PC-9 (cell line): Measurements from ENCODE around the gene MTOR. TPM values are rescaled to one million over a fixed set of nuclear protein-coding genes. Genes with fewer than 3 reads are reported as not detected.

ENCODE experiments used
- BruUV-seq: library from RNA; stranded (reverse); fragments of 400-500 nt; replicated peaks from 2 replicates; lab custom pipeline; 2021; lab: Mats Ljungman, UMichigan
- CTCF ChIA-PET: fragments of 300-600 bp; sonication (Branson Sonifier 250); formaldehyde crosslinking; loops from one replicate; lab custom pipeline; 2022; ENCODE audit warnings: antibody characterized with exemption; lab: Charles Lee
- POLR2A ChIA-PET: fragments of 300-600 bp; sonication (Branson Sonifier 250); formaldehyde crosslinking; loops from one replicate; lab custom pipeline; 2022; ENCODE audit warnings: antibody characterized with exemption; ENCODE audit not compliant: unreplicated experiment; lab: Charles Lee
- DNase-seq, 2 experiments: peaks; one replicate each; pipeline versions ENCODE4 v3.0.0 to v3.0.0-alpha.2; 2015 to 2022; ENCODE audit warnings: mixed read lengths in 1 of 2
- H2AFZ ChIP-seq: fragments of 200-600 bp; sonication (generic); 2 replicates; pipeline ENCODE4 v1.8.1; 2017; ENCODE audit warnings: antibody characterized with exemption
- H3F3A ChIP-seq: fragments of 200-600 bp; sonication (generic); 2 replicates; pipeline ENCODE4 v1.8.1; 2017; ENCODE audit warnings: antibody characterized with exemption, mild to moderate bottlenecking, low read depth; ENCODE audit not compliant: insufficient read depth
- H3K27ac ChIP-seq: fragments of 200-600 bp; sonication (generic); 2 replicates; pipeline ENCODE4 v1.6.1; 2016; ENCODE audit warnings: mixed run types
- H3K27me3 ChIP-seq: fragments of 200-600 bp; sonication (generic); 2 replicates; pipeline ENCODE4 v1.6.1; 2016; ENCODE audit warnings: low read depth, mixed run types; ENCODE audit not compliant: insufficient read depth
- H3K36me3 ChIP-seq: fragments of 200-600 bp; sonication (generic); 2 replicates; pipeline ENCODE4 v1.6.1; 2016; ENCODE audit warnings: low read depth, mixed run types
- H3K4me1 ChIP-seq: fragments of 200-600 bp; sonication (generic); replicated peaks from 2 replicates; pipeline ENCODE4 v1.6.1; 2016; ENCODE audit warnings: mixed run types; ENCODE audit not compliant: insufficient read depth
- H3K4me2 ChIP-seq: fragments of 200-600 bp; sonication (generic); 2 replicates; pipeline ENCODE4 v1.6.1; 2017; ENCODE audit warnings: mixed run types
- H3K4me3 ChIP-seq: fragments of 200-600 bp; sonication (generic); 2 replicates; pipeline ENCODE4 v1.6.1; 2016; ENCODE audit warnings: mixed run types
- H3K79me2 ChIP-seq: fragments of 200-600 bp; sonication (generic); 2 replicates; pipeline ENCODE4 v1.6.1; 2017; ENCODE audit warnings: low read depth, mixed run types
- H3K9me2 ChIP-seq: fragments of 200-600 bp; sonication (generic); 2 replicates; pipeline ENCODE4 v1.8.1; 2017; ENCODE audit warnings: mild to moderate bottlenecking; ENCODE audit not compliant: insufficient read depth
- H3K9me3 ChIP-seq: fragments of 200-600 bp; sonication (generic); 2 replicates; pipeline ENCODE4 v1.8.1; 2016; ENCODE audit warnings: low read depth; ENCODE audit not compliant: insufficient read depth
- H4K20me1 ChIP-seq: fragments of 200-600 bp; sonication (generic); 2 replicates; pipeline ENCODE4 v1.8.1; 2017; ENCODE audit not compliant: insufficient read depth
- EZH2 ChIP-seq: fragments of 200-600 bp; sonication (generic); IDR thresholded peaks from 2 replicates; pipeline ENCODE4 v1.8.0; 2017; ENCODE audit warnings: antibody characterized with exemption, low read depth
- intact Hi-C: fragments of 100-400 bp; cut with micrococcal nuclease; formaldehyde crosslinking; loops from one replicate; pipeline ENCODE4 v1.10.0; 2022; ENCODE audit not compliant: unreplicated experiment
- total RNA-seq: library from RNA; stranded (reverse); gene quantifications from 2 replicates; pipeline ENCODE4 v1.2.3, GENCODE V29; 2021
- TF ChIP-seq, protein P1 (sequence below): fragments of 200-600 bp; sonication (generic); conservative IDR thresholded peaks from 2 replicates; pipeline ENCODE4 v1.6.1; 2017; ENCODE audit warnings: mixed run types, antibody characterized with exemption, mild to moderate bottlenecking, moderate library complexity

Gene MTOR
- total RNA-seq, 1 experiment from 2014 or later: 37.4 TPM

DNA sequence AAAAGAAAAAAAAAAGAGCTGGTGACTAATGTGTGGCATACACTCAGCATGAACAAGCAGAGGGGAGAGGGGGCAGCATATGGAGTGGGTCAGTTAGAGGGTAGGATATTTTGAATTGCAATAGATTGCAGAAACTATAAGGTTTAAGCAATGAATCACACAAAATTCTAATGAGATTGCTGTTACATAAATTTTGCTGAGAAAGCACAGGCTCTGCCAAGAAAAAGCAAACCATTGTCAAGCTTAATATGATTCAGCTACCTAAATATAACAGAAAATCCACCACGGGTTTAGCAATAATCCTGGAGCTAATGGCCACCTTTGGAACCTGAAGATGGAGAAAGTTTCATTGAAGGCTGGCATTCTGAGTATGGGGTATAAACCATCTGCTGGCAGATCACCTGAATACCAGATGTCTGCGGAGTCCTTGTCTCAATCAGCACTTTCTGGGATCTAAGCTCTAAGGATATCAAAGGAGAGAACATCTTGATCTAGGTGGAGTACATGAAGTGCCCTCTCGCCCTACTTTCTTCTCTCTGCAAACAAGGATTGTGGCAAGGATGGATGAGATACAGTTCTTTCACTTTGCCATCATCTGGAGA lies 103.5 kb downstream of the MTOR start:
- Histone ChIP-seq H3K27ac (peak overlapping the region; percentile 76), H3K4me2 (0 out of 2 replicates have a peak overlapping the region, but pooled peaks have one; percentile 22), H3K4me3 (no peak overlapping the region), H2AFZ (no peak overlapping the region), H3K9me2 (no peaks in the 10 kb centered on the region), H3K79me2 (no peaks in the 10 kb centered on the region), H3K27me3 (no peaks in the 10 kb centered on the region), H3K9me3 (no peaks in the 10 kb centered on the region), H3K4me1 (peaks cover 13% of the 10 kb centered on the region), H3K36me3 (no peaks in the 10 kb centered on the region), H4K20me1 (no peaks in the 10 kb centered on the region), H3F3A (peaks cover 7% of the 10 kb centered on the region; the same call in 1 of the 2 replicates)
- ChIA-PET POLR2A (interaction anchor here (0.6 kb wide), 2 partner anchors 59 to 663 kb away, joined by 3 to 5 read pairs; partner anchors contain the start of gene EXOSC10), CTCF (no interaction called here)
- TF ChIP-seq, protein P1, sequence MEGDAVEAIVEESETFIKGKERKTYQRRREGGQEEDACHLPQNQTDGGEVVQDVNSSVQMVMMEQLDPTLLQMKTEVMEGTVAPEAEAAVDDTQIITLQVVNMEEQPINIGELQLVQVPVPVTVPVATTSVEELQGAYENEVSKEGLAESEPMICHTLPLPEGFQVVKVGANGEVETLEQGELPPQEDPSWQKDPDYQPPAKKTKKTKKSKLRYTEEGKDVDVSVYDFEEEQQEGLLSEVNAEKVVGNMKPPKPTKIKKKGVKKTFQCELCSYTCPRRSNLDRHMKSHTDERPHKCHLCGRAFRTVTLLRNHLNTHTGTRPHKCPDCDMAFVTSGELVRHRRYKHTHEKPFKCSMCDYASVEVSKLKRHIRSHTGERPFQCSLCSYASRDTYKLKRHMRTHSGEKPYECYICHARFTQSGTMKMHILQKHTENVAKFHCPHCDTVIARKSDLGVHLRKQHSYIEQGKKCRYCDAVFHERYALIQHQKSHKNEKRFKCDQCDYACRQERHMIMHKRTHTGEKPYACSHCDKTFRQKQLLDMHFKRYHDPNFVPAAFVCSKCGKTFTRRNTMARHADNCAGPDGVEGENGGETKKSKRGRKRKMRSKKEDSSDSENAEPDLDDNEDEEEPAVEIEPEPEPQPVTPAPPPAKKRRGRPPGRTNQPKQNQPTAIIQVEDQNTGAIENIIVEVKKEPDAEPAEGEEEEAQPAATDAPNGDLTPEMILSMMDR: no peak
- no peak for TF ChIP-seq EZH2
- intact Hi-C loops: no loop called here
- no TSS peak for BruUV-seq
- DNase-seq: peak in 1 of 2 experiments; percentile 81

DNA sequence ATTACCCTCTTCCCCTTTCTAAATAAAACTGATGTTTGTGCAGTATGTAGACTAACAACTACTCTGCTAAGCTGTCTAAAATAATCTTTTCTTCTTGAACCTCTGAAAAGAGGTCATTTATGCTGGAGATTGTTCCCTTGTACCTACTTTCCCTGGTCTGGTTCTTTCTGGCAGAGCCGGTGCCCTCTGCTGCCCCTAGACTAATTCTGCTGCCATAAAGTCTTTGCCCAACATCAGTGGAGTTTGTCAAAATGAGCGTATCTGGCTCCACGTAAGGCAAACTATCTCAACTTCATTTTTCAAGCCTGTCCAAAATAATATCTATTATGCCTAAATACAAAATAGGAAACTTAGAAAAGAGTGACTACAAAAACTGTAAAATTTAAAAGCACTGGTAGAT lies 104.1 kb downstream of the MTOR start:
- Histone ChIP-seq H4K20me1 (no peaks in the 10 kb centered on the region), H2AFZ (no peak overlapping the region), H3K4me3 (no peak overlapping the region), H3K79me2 (no peaks in the 10 kb centered on the region), H3K27ac (peak overlapping the region; percentile 76), H3K27me3 (no peaks in the 10 kb centered on the region), H3F3A (peaks cover 7% of the 10 kb centered on the region; the same call in 1 of the 2 replicates), H3K4me2 (0 out of 2 replicates have a peak overlapping the region, but pooled peaks have one; percentile 22), H3K9me3 (no peaks in the 10 kb centered on the region), H3K4me1 (peaks cover 13% of the 10 kb centered on the region), H3K36me3 (no peaks in the 10 kb centered on the region), H3K9me2 (no peaks in the 10 kb centered on the region)
- no peak for DNase-seq
- ChIA-PET POLR2A (interaction anchor here (0.6 kb wide), 1 partner anchor 59 kb away, joined by 5 read pairs; the partner anchor contains the start of gene EXOSC10), CTCF (no interaction called here)
- no TSS peak for BruUV-seq
- intact Hi-C loops: no loop called here
- no peak for TF ChIP-seq EZH2
- TF ChIP-seq, protein P1: no peak; the same call in 1 of the 2 replicates

DNA sequence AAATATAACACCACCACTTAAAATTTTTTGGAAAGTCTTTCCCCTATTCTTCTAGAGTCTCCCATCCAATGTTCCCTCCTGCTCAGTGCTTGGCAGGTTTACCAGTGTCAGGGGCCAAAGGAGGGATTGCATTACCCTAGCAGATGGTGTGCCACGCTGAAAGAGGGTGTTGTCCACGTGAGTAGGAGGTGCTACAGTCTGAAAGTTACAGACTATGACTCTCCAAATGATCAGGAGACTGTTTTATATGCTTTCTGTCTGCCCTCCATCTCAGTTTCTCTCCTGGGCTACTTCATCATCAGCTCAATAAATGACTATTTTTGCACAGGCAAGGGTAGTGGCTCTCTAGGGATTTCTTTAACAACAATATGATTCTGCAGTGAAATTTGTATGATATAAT lies 104.5 kb downstream of the MTOR start:
- Histone ChIP-seq H3K4me1 (peaks cover 13% of the 10 kb centered on the region), H3K9me2 (no peaks in the 10 kb centered on the region), H3K27me3 (no peaks in the 10 kb centered on the region), H3K79me2 (no peaks in the 10 kb centered on the region), H3F3A (peaks cover 7% of the 10 kb centered on the region; the same call in 1 of the 2 replicates), H3K4me2 (0 out of 2 replicates have a peak overlapping the region, but pooled peaks have one; percentile 22), H4K20me1 (no peaks in the 10 kb centered on the region), H3K36me3 (no peaks in the 10 kb centered on the region), H3K4me3 (no peak overlapping the region), H3K27ac (peak overlapping the region; percentile 76), H3K9me3 (no peaks in the 10 kb centered on the region), H2AFZ (no peak overlapping the region)
- CTCF ChIA-PET: no interaction called here
- intact Hi-C loops: no loop called here
- POLR2A ChIA-PET: no interaction called here
- DNase-seq: no peak
- no peak for TF ChIP-seq EZH2
- TF ChIP-seq, protein P1: no peak
- BruUV-seq: no TSS peak
